Glomerular endothelial cell (primary cell): Measurements from ENCODE around the gene SNRK. TPM values are rescaled to one million over a fixed set of nuclear protein-coding genes. Genes with fewer than 3 reads are reported as not detected.
"Not testable (repeated sequence)": the region's sequence is repeated elsewhere in the genome, so short reads cannot be mapped to it uniquely, and the experiment has no call there.

ENCODE experiments used
- DNase-seq: peaks from one replicate; pipeline ENCODE4 v3.0.0-alpha.2; 2011; ENCODE audit warnings: low read depth, low spot score; ENCODE audit errors: extremely low read depth
- total RNA-seq: library from RNA; depleted of rRNA; stranded (reverse); fragments of >200 nt; gene quantifications from 2 replicates; pipeline ENCODE4 v1.2.3, GENCODE V29; 2015

Gene SNRK
- total RNA-seq, 1 donor from 2014 or later: 183 TPM

- DNase-seq: no peak
Observed at GRCh38 chr3:43343815-43344214, 57.5 kb downstream of the SNRK start.

GRCh38 chr3:43344520-43344919, 58.2 kb downstream of the SNRK start:
- no peak for DNase-seq

- DNase-seq: no peak
Observed at GRCh38 chr3:43345246-43345645, 58.9 kb downstream of the SNRK start.

- DNase-seq: no peak
Observed at GRCh38 chr3:43345877-43346276, 59.5 kb downstream of the SNRK start.

- DNase-seq: no peak
Observed at GRCh38 chr3:43346978-43347749, 60.8 kb downstream of the SNRK start.

GRCh38 chr3:43347774-43348173, 61.4 kb downstream of the SNRK start:
- DNase-seq: no peak

GRCh38 chr3:43348350-43348749, 62.0 kb downstream of the SNRK start:
- no peak for DNase-seq

- DNase-seq: no peak
Observed at GRCh38 chr3:43348852-43349574, 62.7 kb downstream of the SNRK start.

- no peak for DNase-seq
Observed at GRCh38 chr3:43349716-43350115, 63.4 kb downstream of the SNRK start.

- no peak for DNase-seq
Observed at GRCh38 chr3:43353393-43353792, 67.1 kb downstream of the SNRK start.

GRCh38 chr3:43353923-43354670, 67.8 kb downstream of the SNRK start:
- no peak for DNase-seq

- DNase-seq: not testable (repeated sequence)
Observed at GRCh38 chr3:43356033-43356432, 69.7 kb downstream of the SNRK start.

- DNase-seq: no peak
Observed at GRCh38 chr3:43361077-43361476, 74.7 kb downstream of the SNRK start.

- DNase-seq: no peak
Observed at GRCh38 chr3:43362183-43362582, 75.8 kb downstream of the SNRK start.

- DNase-seq: no peak
Observed at GRCh38 chr3:43362961-43363360, 76.6 kb downstream of the SNRK start.

- no peak for DNase-seq
Observed at GRCh38 chr3:43363621-43364266, 77.4 kb downstream of the SNRK start.

- DNase-seq: no peak
Observed at GRCh38 chr3:43364494-43364893, 78.2 kb downstream of the SNRK start.

GRCh38 chr3:43364926-43365325, 78.6 kb downstream of the SNRK start:
- no peak for DNase-seq

- DNase-seq: no peak
Observed at GRCh38 chr3:43365601-43366305, 79.4 kb downstream of the SNRK start.

- DNase-seq: no peak
Observed at GRCh38 chr3:43366481-43366880, 80.1 kb downstream of the SNRK start.
